Heart left ventricle (tissue), 13 donors: ENCODE results near the gene NISCH.

Source experiments
- CTCF ChIP-seq, 12 donors: fragments of 200-600 bp; sonication (generic) in 4 of 12; IDR thresholded peaks; one replicate each; pipeline versions ENCODE4 v1.5.0 to v1.8.0; 2018 to 2022; ENCODE audit warnings: antibody characterized with exemption in 12 of 12, mild to moderate bottlenecking in 5 of 12
- POLR2A ChIP-seq, 2 donors: fragments of 450-650 bp; IDR thresholded peaks; one replicate each; pipeline ENCODE4 v1.6.1; 2017; ENCODE audit warnings: antibody characterized with exemption in 2 of 2, mild to moderate bottlenecking in 2 of 2, moderate library complexity in 2 of 2
- donor health status: ischemic (EF 13 %, LVEDD 7.1; RV severe dilation, severe dysfunction).
- donor health status: DM: no; HTN: yes; CAD: no.
- donor health status: DM: no; HTN: no; CAD: no.
- donor health status: ischemic (EF 25% LVEDD 6.9; RV normal size, moderate dysfunction).
- donor health status: ischemic (EF 25% LVEDD 5.7; RV mildly dilated, moderate dysfunction).
- donor health status: ischemic (EF 35%, LVEDD 5.7; RV mildly dilated, moderate dysfunction).
- donor health status: nonischemic (EF 11% LVEDD 7.7; RV severe dilation, severe dysfunction).
- donor health status: DM: yes; HTN: yes; CAD: no.
- donor health status: PGD.
- donor health status: ischemic (EF 29% LVEDD 5.4; RV normal size, mild dysfunction).
- donor health status: nonischemic (EF 23%, LVEDD 6.1; RV moderate dilation, normal function).

GRCh38 chr3:52515192-52515591, 59.8 kb downstream of the NISCH start:
- TF ChIP-seq CTCF (IDR thresholded peaks at IDR 0.05) (no peak), POLR2A (IDR thresholded peaks at IDR 0.05) (no peak)
